ENCODE data around the gene SERP2.

DNA sequence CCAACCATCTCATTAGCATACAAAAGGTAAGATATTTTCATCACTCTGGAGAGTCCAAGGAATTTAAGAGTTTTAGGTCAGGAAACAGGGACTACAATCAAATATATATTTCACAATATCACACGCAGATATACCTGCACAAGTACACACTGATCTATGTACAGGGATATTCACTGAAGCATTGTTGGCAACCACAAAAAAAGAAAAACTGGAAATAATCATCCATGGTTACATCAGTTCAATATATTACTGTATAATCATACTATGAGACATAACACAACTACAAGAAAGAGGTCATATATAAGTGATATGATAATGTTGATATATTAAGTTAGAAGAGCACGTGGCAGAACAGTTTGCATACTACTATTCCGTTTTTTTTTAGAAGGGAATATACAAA, 2.2 kb upstream of the SERP2 start:
- TF ChIP-seq, protein P1, sequence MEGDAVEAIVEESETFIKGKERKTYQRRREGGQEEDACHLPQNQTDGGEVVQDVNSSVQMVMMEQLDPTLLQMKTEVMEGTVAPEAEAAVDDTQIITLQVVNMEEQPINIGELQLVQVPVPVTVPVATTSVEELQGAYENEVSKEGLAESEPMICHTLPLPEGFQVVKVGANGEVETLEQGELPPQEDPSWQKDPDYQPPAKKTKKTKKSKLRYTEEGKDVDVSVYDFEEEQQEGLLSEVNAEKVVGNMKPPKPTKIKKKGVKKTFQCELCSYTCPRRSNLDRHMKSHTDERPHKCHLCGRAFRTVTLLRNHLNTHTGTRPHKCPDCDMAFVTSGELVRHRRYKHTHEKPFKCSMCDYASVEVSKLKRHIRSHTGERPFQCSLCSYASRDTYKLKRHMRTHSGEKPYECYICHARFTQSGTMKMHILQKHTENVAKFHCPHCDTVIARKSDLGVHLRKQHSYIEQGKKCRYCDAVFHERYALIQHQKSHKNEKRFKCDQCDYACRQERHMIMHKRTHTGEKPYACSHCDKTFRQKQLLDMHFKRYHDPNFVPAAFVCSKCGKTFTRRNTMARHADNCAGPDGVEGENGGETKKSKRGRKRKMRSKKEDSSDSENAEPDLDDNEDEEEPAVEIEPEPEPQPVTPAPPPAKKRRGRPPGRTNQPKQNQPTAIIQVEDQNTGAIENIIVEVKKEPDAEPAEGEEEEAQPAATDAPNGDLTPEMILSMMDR (IDR thresholded peaks at IDR 0.05): no peak
- TF ChIP-seq POLR2A (IDR thresholded peaks at IDR 0.05): no peak
